Keratinocyte (primary cell): ENCODE measurements around the gene PPP1R3D.

Source experiments
- CTCF ChIP-seq, 3 experiments: IDR thresholded peaks in 1 of 3; conservative IDR thresholded peaks in 1 of 3; optimal IDR thresholded peaks in 1 of 3; 2 replicates in 2 of 3; 3 replicates in 1 of 3; pipeline versions ENCODE3 to v1.5.1; 2011; ENCODE audit warnings: low read length in 3 of 3, mild to moderate bottlenecking in 3 of 3, moderate library complexity in 2 of 3, control low read depth in 1 of 3, inconsistent platforms in 1 of 3; ENCODE audit not compliant: insufficient read depth in 2 of 3; ENCODE audit errors: extremely low read depth in 1 of 3
- EZH2 ChIP-seq: IDR thresholded peaks from one replicate; pipeline ENCODE4 v1.6.1; 2012; ENCODE audit warnings: inconsistent platforms, mild to moderate bottlenecking, low read length, moderate library complexity

GRCh38 chr20:59920944-59921343, 19.2 kb downstream of the PPP1R3D start:
- TF ChIP-seq CTCF (optimal IDR thresholded peaks at IDR 0.05 in 1 of 3, IDR thresholded peaks at IDR 0.05 in 1 of 3, conservative IDR thresholded peaks at IDR 0.05 in 1 of 3; ENCODE audit: extremely low read depth in 1 of 3, insufficient read depth in 2 of 3, low read length in 3 of 3) (no peak), EZH2 (no peak)
